K562 (cell line): ENCODE measurements around the gene BCL2L13. TPM values are rescaled to one million over a fixed set of nuclear protein-coding genes. Genes with fewer than 3 reads are reported as not detected.

Experiments
- ADNP ChIP-seq: fragments of 200-800 bp; sonication (Bioruptor generic); IDR thresholded peaks from 2 replicates; pipeline ENCODE4 v1.6.1; 2016; ENCODE audit warnings: missing genetic modification characterization, missing compliant biosample characterization
- BACH1 ChIP-seq: fragments of 200-800 bp; sonication (Bioruptor generic); IDR thresholded peaks from 2 replicates; pipeline ENCODE4 v1.6.1; 2016; ENCODE audit warnings: missing genetic modification characterization, missing compliant biosample characterization
- BCL6 ChIP-seq: fragments of 250-450 bp; sonication (Bioruptor Pico); IDR thresholded peaks from 2 replicates; pipeline ENCODE4 v1.4.0; 2020
- CXXC5 ChIP-seq: fragments of 250-450 bp; sonication (Bioruptor Pico); IDR thresholded peaks from 2 replicates; pipeline ENCODE4 v1.8.0; 2022; ENCODE audit warnings: inconsistent platforms, mild to moderate bottlenecking, moderate library complexity
- FOSL1 ChIP-seq: fragments of 200-800 bp; sonication (Bioruptor generic); conservative IDR thresholded peaks from 2 replicates; pipeline ENCODE4 v1.6.1; 2016; ENCODE audit warnings: missing genetic modification characterization, missing compliant biosample characterization
- MED1 ChIP-seq: sonication (generic); formaldehyde crosslinking; IDR thresholded peaks from 2 replicates; pipeline ENCODE4 v1.8.1; 2023; ENCODE audit warnings: missing genetic modification reagents, borderline replicate concordance
- MTA3 ChIP-seq: fragments of 450-650 bp; formaldehyde crosslinking; IDR thresholded peaks from 2 replicates; pipeline ENCODE4 v1.6.1; 2017; ENCODE audit warnings: mild to moderate bottlenecking, borderline replicate concordance
- SMARCB1 ChIP-seq: IDR thresholded peaks from 2 replicates; pipeline ENCODE4 v1.6.1; 2011; ENCODE audit warnings: improper control_type of control experiment, low read depth; ENCODE audit not compliant: insufficient read length
- SRF ChIP-seq, 2 experiments: fragments of 250-450, 450-650 bp in 1 of 2; sonication (Bioruptor Pico) in 1 of 2; sonication (generic) in 1 of 2; formaldehyde crosslinking; IDR thresholded peaks; 2 replicates each; pipeline versions ENCODE4 v1.5.0 to v1.5.1; 2020 to 2022; ENCODE audit warnings: mild to moderate bottlenecking in 1 of 2, missing genetic modification reagents in 1 of 2
- polyA plus RNA-seq, 8 experiments: library from polyadenylated mRNA; depleted of rRNA in 4 of 8; stranded (reverse) in 5 of 8; unstranded in 3 of 8; fragments of >200 nt; fragmentation: Nextera tagmentation in 2 of 8; fragmentation: Illumina TruSeq in 1 of 8; extraction: Ambion mirVana in 2 of 8; extraction: Trizol in 1 of 8; gene quantifications; 2 replicates each; pipeline versions ENCODE4 v1.2.1 to v1.2.3, GENCODE V29; 2011 to 2014; ENCODE audit warnings: inconsistent platforms in 1 of 8, missing spikeins in 1 of 8
- total RNA-seq, 7 experiments: library from RNA; depleted of rRNA in 6 of 7; stranded (reverse); fragments of >200 nt in 6 of 7; fragmentation: Illumina TruSeq in 2 of 7; extraction: Trizol in 2 of 7; gene quantifications; 2 replicates each; pipeline versions ENCODE4 v1.2.1 to v1.2.3, GENCODE V29; 2011 to 2021; ENCODE audit warnings: low replicate concordance in 1 of 7
- TF ChIP-seq, protein P1 (sequence below): fragments of 450-650 bp; IDR thresholded peaks from one replicate; pipeline ENCODE4 v1.6.1; 2018; ENCODE audit warnings: mild to moderate bottlenecking, moderate library complexity; ENCODE audit not compliant: partially characterized antibody
- TF ChIP-seq, protein P2 (sequence below): fragments of 200-800 bp; sonication (Bioruptor generic); IDR thresholded peaks from 2 replicates; pipeline ENCODE4 v1.6.1; 2017; ENCODE audit warnings: missing genetic modification characterization, missing compliant biosample characterization
- TF ChIP-seq, protein P3 (sequence below): fragments of 450-650 bp; IDR thresholded peaks from 2 replicates; pipeline ENCODE4 v1.6.1; 2016; ENCODE audit warnings: low read depth
- TF ChIP-seq, protein P4 (sequence below): sonication (generic); formaldehyde crosslinking; IDR thresholded peaks from 2 replicates; pipeline ENCODE4 v1.9.0; 2022; ENCODE audit warnings: mild to moderate bottlenecking, missing genetic modification reagents

BCL2L13 gene
- total and polyA plus RNA-seq, 9 of the 15 experiments (the other 6 are each of a cell fraction or from before 2014, with no cell fraction given): 41.5 to 63.4 (median 56.5) TPM

DNA sequence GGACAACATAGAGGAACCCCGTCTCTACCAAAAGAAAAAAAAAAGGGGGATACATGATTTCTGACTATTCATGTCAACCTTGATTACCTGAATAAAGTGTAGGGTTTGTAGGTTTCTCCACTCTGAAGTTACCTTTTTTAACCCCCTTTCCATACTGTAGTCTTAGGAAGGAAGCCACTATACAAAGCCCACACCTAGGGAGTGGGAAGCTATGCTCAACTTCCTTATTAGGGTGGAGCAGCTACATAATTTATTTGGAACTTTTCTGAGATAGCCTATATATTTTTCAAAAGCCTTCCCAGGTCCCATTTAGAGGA is 9.4 kb upstream of the BCL2L13 start (continued):
- TF ChIP-seq, protein P1, sequence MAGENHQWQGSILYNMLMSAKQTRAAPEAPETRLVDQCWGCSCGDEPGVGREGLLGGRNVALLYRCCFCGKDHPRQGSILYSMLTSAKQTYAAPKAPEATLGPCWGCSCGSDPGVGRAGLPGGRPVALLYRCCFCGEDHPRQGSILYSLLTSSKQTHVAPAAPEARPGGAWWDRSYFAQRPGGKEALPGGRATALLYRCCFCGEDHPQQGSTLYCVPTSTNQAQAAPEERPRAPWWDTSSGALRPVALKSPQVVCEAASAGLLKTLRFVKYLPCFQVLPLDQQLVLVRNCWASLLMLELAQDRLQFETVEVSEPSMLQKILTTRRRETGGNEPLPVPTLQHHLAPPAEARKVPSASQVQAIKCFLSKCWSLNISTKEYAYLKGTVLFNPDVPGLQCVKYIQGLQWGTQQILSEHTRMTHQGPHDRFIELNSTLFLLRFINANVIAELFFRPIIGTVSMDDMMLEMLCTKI: no peak
- TF ChIP-seq SRF (CRISPR knock-in tag; IDR thresholded peaks at IDR 0.05) (peak in 1 of 2 experiments; percentile 82; a peak in 1 of 4 replicates), CXXC5 (CRISPR knock-in tag) (no peak), BCL6 (0 out of 2 replicates have a peak, but pooled peaks have one; percentile 0), ADNP (tag) (peak; percentile 92), MTA3 (0 out of 2 replicates have a peak, but pooled peaks have one; percentile 17), FOSL1 (tag) (0 out of 2 replicates have a peak, but pooled peaks have one; percentile 41), SMARCB1 (no peak), MED1 (no peak), BACH1 (tag) (0 out of 2 replicates have a peak, but pooled peaks have one; percentile 48)
- TF ChIP-seq, protein P2, sequence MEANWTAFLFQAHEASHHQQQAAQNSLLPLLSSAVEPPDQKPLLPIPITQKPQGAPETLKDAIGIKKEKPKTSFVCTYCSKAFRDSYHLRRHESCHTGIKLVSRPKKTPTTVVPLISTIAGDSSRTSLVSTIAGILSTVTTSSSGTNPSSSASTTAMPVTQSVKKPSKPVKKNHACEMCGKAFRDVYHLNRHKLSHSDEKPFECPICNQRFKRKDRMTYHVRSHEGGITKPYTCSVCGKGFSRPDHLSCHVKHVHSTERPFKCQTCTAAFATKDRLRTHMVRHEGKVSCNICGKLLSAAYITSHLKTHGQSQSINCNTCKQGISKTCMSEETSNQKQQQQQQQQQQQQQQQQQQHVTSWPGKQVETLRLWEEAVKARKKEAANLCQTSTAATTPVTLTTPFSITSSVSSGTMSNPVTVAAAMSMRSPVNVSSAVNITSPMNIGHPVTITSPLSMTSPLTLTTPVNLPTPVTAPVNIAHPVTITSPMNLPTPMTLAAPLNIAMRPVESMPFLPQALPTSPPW (CRISPR knock-in tag): 0 out of 2 replicates have a peak, but pooled peaks have one; percentile 22
- TF ChIP-seq, protein P3, sequence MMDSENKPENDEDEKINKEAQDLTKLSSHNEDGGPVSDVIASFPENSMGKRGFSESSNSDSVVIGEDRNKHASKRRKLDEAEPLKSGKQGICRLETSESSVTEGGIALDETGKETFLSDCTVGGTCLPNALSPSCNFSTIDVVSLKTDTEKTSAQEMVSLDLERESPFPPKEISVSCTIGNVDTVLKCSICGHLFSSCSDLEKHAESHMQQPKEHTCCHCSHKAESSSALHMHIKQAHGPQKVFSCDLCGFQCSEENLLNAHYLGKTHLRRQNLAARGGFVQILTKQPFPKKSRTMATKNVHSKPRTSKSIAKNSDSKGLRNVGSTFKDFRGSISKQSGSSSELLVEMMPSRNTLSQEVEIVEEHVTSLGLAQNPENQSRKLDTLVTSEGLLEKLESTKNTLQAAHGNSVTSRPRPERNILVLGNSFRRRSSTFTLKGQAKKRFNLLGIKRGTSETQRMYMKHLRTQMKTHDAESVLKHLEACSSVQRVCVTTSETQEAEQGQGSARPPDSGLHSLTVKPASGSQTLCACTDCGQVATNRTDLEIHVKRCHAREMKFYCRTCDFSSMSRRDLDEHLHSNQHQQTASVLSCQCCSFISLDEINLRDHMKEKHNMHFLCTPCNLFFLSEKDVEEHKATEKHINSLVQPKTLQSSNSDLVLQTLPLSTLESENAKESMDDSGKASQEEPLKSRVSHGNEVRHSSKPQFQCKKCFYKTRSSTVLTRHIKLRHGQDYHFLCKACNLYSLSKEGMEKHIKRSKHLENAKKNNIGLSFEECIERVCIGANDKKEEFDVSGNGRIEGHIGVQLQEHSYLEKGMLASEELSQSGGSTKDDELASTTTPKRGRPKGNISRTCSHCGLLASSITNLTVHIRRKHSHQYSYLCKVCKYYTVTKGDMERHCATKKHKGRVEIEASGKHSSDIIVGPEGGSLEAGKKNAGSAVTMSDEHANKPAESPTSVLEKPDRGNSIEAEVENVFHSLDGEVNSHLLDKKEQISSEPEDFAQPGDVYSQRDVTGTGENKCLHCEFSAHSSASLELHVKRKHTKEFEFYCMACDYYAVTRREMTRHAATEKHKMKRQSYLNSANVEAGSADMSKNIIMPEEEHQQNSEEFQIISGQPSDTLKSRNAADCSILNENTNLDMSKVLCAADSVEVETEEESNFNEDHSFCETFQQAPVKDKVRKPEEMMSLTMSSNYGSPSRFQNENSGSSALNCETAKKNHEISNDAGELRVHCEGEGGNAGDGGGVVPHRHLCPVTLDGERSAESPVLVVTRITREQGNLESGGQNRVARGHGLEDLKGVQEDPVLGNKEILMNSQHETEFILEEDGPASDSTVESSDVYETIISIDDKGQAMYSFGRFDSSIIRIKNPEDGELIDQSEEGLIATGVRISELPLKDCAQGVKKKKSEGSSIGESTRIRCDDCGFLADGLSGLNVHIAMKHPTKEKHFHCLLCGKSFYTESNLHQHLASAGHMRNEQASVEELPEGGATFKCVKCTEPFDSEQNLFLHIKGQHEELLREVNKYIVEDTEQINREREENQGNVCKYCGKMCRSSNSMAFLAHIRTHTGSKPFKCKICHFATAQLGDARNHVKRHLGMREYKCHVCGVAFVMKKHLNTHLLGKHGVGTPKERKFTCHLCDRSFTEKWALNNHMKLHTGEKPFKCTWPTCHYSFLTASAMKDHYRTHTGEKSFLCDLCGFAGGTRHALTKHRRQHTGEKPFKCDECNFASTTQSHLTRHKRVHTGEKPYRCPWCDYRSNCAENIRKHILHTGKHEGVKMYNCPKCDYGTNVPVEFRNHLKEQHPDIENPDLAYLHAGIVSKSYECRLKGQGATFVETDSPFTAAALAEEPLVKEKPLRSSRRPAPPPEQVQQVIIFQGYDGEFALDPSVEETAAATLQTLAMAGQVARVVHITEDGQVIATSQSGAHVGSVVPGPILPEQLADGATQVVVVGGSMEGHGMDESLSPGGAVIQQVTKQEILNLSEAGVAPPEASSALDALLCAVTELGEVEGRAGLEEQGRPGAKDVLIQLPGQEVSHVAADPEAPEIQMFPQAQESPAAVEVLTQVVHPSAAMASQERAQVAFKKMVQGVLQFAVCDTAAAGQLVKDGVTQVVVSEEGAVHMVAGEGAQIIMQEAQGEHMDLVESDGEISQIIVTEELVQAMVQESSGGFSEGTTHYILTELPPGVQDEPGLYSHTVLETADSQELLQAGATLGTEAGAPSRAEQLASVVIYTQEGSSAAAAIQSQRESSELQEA: no peak
- TF ChIP-seq, protein P4, sequence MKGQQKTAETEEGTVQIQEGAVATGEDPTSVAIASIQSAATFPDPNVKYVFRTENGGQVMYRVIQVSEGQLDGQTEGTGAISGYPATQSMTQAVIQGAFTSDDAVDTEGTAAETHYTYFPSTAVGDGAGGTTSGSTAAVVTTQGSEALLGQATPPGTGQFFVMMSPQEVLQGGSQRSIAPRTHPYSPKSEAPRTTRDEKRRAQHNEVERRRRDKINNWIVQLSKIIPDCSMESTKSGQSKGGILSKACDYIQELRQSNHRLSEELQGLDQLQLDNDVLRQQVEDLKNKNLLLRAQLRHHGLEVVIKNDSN (CRISPR knock-in tag): no peak
